OCI-LY3 (cell line): ENCODE results near the gene PYGM.

Experiments used
- H2AFZ ChIP-seq: fragments of 200-600, 300-600 bp; shearing (Covaris generic); 2 replicates; pipeline ENCODE4 v1.6.0; 2014; ENCODE audit warnings: antibody characterized with exemption, low read depth, low read length
- H3K27ac ChIP-seq: fragments of 200-600, 300-600 bp; sonication (generic); 2 replicates; pipeline ENCODE4 v1.5.1; 2014; ENCODE audit warnings: mild to moderate bottlenecking, low read length, moderate library complexity, mixed read lengths
- H3K27me3 ChIP-seq: fragments of 200-600, 300-600 bp; sonication (generic); 2 replicates; pipeline ENCODE4 v1.6.1; 2014; ENCODE audit warnings: low read depth, low read length, mixed read lengths
- H3K36me3 ChIP-seq: fragments of 200-600, 300-600 bp; sonication (generic); replicated peaks from 2 replicates; pipeline ENCODE3; 2014; ENCODE audit warnings: low read depth, low read length, mixed read lengths
- H3K4me1 ChIP-seq: fragments of 300-600, 200-600 bp; sonication (generic); 2 replicates; pipeline ENCODE4 v1.6.1; 2014; ENCODE audit warnings: low read length, mixed read lengths
- H3K4me2 ChIP-seq: fragments of 200-600, 300-600 bp; sonication (generic); 2 replicates; pipeline ENCODE4 v1.6.1; 2014; ENCODE audit warnings: low read length, mixed read lengths
- H3K4me3 ChIP-seq: fragments of 300-600, 200-600 bp; sonication (generic); 2 replicates; pipeline ENCODE4 v1.5.1; 2014; ENCODE audit warnings: antibody characterized with exemption, mild to moderate bottlenecking, low read length, moderate library complexity
- H3K79me2 ChIP-seq: fragments of 300-600, 200-600 bp; shearing (Covaris generic); 2 replicates; pipeline ENCODE4 v1.6.1; 2014; ENCODE audit warnings: mild to moderate bottlenecking, low read length, mixed read lengths
- H3K9ac ChIP-seq: fragments of 300-600, 200-600 bp; shearing (Covaris generic); 2 replicates; pipeline ENCODE4 v1.6.0; 2014; ENCODE audit warnings: mild to moderate bottlenecking, low read length, moderate library complexity
- H3K9me3 ChIP-seq: fragments of 200-600, 300-600 bp; shearing (Covaris generic); 2 replicates; pipeline ENCODE4 v1.6.1; 2014; ENCODE audit warnings: low read length, mixed read lengths; ENCODE audit not compliant: insufficient read depth
- H4K20me1 ChIP-seq: fragments of 200-600, 300-600 bp; sonication (generic); 2 replicates; pipeline ENCODE4 v1.6.1; 2016; ENCODE audit warnings: low read length, mixed read lengths; ENCODE audit not compliant: insufficient read depth
- EZH2phosphoT487 ChIP-seq: fragments of 200-600 bp; shearing (Covaris generic); IDR thresholded peaks from 2 replicates; pipeline ENCODE4 v1.6.1; 2018; ENCODE audit warnings: antibody characterized with exemption, mixed run types, low read depth
- TF ChIP-seq, protein P1 (sequence below): fragments of 200-600, 300-600 bp; sonication (generic); IDR thresholded peaks from 2 replicates; pipeline ENCODE4 v1.5.1; 2014; ENCODE audit warnings: antibody characterized with exemption, low read length, low read depth

The PYGM gene

DNA sequence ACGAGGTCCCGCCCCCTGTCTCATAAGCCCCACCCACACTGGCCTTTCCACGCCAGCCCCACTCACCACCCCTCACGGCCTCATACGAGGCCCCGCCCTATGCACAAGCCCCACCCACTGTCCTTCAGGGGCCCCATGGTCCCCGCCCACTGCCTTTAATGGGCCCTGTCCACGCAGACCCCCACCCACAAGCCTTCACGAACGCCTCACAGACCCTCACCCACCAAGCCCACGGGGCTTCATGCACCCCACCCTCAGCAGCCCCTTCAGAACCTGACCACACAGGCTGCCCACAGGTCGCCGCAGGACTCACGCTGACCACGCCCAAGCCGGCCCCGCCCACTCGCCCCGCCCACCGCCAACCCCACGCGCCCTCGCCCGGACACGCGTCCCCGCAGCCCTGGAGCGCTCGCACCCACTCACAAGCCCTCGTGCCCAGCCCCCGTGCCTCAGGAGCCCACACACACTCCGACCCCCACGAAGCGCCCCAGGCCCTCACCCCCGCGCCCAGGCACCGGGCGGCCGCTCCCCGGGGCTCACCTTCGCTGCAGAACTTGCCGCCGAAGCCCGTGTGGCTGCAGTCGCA is 47.3 kb downstream of the PYGM start:
- no peaks in the 10 kb centered on the region for H3K27me3 ChIP-seq
- H4K20me1 ChIP-seq = no peaks in the 10 kb centered on the region
- no peaks in the 10 kb centered on the region for H3K79me2 ChIP-seq
- H3K4me3 ChIP-seq = no peak overlapping the region
- H3K4me1 ChIP-seq = peaks cover 64% of the 10 kb centered on the region
- no peaks in the 10 kb centered on the region for H3K9me3 ChIP-seq
- TF ChIP-seq, protein P1, sequence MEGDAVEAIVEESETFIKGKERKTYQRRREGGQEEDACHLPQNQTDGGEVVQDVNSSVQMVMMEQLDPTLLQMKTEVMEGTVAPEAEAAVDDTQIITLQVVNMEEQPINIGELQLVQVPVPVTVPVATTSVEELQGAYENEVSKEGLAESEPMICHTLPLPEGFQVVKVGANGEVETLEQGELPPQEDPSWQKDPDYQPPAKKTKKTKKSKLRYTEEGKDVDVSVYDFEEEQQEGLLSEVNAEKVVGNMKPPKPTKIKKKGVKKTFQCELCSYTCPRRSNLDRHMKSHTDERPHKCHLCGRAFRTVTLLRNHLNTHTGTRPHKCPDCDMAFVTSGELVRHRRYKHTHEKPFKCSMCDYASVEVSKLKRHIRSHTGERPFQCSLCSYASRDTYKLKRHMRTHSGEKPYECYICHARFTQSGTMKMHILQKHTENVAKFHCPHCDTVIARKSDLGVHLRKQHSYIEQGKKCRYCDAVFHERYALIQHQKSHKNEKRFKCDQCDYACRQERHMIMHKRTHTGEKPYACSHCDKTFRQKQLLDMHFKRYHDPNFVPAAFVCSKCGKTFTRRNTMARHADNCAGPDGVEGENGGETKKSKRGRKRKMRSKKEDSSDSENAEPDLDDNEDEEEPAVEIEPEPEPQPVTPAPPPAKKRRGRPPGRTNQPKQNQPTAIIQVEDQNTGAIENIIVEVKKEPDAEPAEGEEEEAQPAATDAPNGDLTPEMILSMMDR = no peak
- no peak for TF ChIP-seq EZH2phosphoT487
- no peak overlapping the region for H3K4me2 ChIP-seq
- no peak overlapping the region for H3K9ac ChIP-seq
- H3K36me3 ChIP-seq = no peaks in the 10 kb centered on the region
- H3K27ac ChIP-seq = no peak overlapping the region
- no peak overlapping the region for H2AFZ ChIP-seq

DNA sequence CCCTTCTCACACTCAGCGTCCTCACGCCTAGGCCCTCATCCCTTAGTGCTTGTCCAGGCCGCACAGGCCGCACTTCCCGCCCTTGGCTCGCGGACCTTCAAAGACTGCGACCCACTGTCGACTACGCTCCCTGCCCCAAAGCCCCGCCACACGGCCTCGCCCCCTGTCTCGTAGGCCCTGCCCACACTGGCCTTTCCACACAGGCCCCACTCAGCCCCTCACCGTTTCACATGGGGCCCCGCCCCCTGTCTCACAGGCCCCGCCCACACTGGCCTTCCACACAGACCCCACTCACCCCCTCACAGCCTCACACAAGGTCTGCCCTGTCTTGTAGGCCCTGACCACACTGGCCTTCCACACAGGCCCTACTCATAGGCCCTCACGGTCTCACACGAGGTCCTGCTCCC is 47.8 kb downstream of the PYGM start:
- H3K27me3 ChIP-seq = no peaks in the 10 kb centered on the region
- H3K79me2 ChIP-seq = no peaks in the 10 kb centered on the region
- no peak overlapping the region for H3K4me3 ChIP-seq
- H3K9ac ChIP-seq = no peak overlapping the region
- no peaks in the 10 kb centered on the region for H4K20me1 ChIP-seq
- peaks cover 62% of the 10 kb centered on the region for H3K4me1 ChIP-seq
- no peak overlapping the region for H3K27ac ChIP-seq
- TF ChIP-seq EZH2phosphoT487 = no peak
- no peak overlapping the region for H2AFZ ChIP-seq
- H3K9me3 ChIP-seq = no peaks in the 10 kb centered on the region
- H3K36me3 ChIP-seq = no peaks in the 10 kb centered on the region
- no peak overlapping the region for H3K4me2 ChIP-seq

DNA sequence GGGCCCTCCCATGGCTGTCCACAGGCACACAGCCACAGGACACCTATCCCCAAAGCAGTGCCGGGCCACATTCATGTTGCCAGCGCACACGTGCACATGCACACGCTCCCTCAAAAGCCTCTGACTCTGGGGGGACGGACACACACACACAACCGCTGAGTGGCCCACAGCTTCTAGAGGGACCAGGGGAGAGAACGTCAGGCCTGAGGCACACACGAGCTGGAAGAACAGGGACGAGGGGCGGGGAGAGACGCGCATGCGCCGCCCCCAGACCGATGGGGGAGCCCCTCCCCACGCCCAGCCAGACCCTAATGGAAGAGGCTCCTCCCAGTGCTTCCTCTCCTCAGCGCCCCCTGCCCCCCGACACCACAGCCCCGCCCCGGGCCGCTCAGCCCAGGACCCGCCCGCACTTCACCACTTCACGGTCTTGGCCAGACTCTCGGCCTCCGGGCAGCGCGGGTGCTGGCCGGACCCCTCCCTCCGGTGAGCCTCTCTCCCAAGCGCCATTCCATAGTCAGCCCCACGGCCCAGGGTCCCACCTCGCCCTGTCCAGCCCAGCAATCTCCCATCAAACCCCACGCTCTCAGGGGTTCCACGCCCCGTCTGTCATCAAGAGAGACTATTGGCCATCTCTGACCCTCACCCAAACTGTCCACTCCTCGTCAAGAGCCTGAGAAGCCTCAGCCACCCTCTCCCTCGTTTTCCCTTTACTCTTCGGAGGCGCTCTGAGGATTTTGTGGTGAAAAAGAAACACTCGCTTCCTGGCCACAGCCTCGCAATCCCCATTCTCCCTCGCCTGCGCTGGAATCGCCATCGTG is 48.4 kb downstream of the PYGM start:
- Histone ChIP-seq H3K4me3 (no peak overlapping the region), H3K79me2 (no peaks in the 10 kb centered on the region), H3K4me2 (peak overlapping the region; percentile 72; the same call in 1 of the 2 replicates), H3K9ac (no peak overlapping the region), H3K36me3 (no peaks in the 10 kb centered on the region), H2AFZ (no peak overlapping the region), H3K27me3 (no peaks in the 10 kb centered on the region), H4K20me1 (no peaks in the 10 kb centered on the region), H3K9me3 (no peaks in the 10 kb centered on the region), H3K4me1 (peaks cover 56% of the 10 kb centered on the region), H3K27ac (peak overlapping the region; percentile 4; the same call in 1 of the 2 replicates)
- TF ChIP-seq EZH2phosphoT487 = no peak
- TF ChIP-seq, protein P1 = no peak

DNA sequence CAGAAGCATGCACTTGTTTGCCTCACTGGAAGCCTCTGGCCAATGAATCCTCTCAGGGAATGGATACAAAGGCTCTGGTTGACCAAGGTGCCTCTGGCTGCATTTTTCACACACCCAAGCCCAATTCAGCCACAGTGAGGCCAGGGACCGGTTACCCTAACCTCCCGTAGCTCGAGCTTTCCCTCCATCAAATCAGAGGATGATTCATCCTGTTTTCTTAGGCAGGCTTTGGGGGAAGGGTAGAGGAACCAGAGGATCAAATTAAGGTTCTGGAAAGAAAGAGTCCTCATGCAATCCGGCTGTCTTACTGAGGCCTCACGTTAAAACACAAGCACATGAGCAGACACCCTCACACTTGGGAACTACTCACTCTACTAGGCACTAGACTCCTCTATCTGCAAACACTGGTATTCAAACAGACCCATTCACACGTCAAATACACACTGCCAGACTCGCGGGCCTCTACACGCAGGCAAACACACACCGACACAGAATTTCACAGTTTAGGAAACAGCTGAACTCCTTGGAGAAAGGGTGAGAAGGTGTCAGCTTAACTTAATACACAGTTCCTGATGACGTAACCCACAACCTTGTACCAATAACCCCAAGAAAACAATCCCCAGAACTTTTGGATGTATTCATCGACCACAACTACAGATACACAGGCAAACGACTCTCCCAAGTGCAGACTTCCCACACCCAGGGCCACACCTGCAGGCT is 49.2 kb downstream of the PYGM start:
- Histone ChIP-seq H3K79me2 (no peaks in the 10 kb centered on the region), H4K20me1 (no peaks in the 10 kb centered on the region), H3K4me2 (peak overlapping the region; percentile 72), H3K27ac (peak overlapping the region; percentile 4; the same call in 1 of the 2 replicates), H3K4me1 (peaks cover 49% of the 10 kb centered on the region), H3K9ac (no peak overlapping the region), H3K36me3 (no peaks in the 10 kb centered on the region), H2AFZ (peak overlapping the region; percentile 51; the same call in 1 of the 2 replicates), H3K27me3 (peaks cover 2% of the 10 kb centered on the region; the same call in 1 of the 2 replicates), H3K4me3 (no peak overlapping the region; the same call in 1 of the 2 replicates), H3K9me3 (no peaks in the 10 kb centered on the region)
- TF ChIP-seq EZH2phosphoT487 = no peak
- TF ChIP-seq, protein P1 = no peak
